Colon (tissue), 2 donors: ENCODE results near the gene TTYH2.
"Not testable (repeated sequence)": the region's sequence is repeated elsewhere in the genome, so short reads cannot be mapped to it uniquely, and the experiment has no call there.

ENCODE experiments used
- FAIRE-seq: peaks from 2 replicates; lab custom pipeline; 2012; peaks lifted over from hg19 to GRCh38; lab: Jason Lieb, UNC
- donor health status: control.
- donor health status: control.

Gene TTYH2

DNA sequence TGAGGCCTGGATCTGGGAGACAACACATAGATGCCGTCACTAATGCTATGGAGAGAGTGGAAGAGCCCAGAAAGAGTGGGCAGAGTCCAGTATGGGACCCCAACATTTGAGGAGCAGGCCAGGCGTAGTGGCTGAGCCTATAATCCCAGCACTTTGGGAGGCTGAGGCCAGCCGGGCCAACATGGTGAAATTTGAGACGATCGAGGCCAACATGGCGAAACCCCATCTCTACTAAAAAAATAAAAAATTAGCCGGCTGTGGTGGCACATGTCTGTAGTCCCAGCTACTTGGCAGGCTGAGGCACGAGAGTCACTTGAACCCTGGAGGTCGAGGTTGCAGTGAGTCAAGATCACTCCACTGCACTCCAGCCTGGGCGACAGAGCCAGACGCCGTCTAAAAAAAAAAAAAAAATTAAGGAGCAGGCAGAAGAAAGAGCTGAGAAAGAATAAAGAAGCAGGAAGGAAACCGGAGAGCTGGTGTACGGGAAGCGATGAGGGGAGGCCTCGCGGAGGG lies 54.7 kb downstream of the TTYH2 start:
- FAIRE-seq: no peak

GRCh38 chr17:74268558-74268957 lies 55.2 kb downstream of the TTYH2 start:
- FAIRE-seq: no peak

DNA sequence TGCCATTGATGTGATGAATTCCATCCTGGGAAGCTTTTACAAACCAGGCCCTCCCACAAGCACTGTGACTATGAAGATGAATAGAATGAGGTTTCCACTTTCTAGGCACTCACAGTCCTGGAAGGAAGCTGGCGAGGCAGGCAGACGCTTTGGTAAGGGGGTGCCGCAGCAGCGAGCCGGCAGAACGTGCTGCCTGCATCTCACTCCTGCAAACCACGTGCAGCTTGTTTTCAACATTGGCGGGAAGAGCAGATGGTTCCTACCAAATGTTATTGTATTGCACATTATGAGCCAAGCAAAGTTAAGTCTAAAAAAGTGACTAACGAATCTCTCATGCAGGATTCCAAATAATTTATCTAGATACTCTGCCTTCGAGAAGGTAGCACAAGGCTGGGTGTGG lies 57.0 kb downstream of the TTYH2 start:
- no peak for FAIRE-seq

DNA sequence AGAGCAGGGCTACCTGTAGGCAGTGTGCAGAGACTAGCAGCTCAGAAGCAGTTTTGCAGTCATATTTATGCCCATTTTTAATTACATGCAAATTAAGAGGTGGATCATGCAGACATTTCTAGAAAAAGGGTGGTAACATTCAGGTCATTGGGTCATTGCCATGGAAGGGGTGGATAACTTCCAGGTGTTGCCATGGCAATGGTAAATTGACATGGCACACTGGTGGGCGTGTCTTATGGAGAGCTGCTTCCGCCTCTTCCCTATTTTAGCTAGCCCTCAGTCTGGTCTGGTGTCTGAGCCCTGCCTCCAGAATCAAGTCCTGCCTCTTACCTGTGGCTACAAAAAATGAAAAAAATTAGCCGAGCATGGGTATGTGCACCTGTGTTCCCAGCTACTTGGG lies 57.9 kb downstream of the TTYH2 start:
- FAIRE-seq: no peak

DNA sequence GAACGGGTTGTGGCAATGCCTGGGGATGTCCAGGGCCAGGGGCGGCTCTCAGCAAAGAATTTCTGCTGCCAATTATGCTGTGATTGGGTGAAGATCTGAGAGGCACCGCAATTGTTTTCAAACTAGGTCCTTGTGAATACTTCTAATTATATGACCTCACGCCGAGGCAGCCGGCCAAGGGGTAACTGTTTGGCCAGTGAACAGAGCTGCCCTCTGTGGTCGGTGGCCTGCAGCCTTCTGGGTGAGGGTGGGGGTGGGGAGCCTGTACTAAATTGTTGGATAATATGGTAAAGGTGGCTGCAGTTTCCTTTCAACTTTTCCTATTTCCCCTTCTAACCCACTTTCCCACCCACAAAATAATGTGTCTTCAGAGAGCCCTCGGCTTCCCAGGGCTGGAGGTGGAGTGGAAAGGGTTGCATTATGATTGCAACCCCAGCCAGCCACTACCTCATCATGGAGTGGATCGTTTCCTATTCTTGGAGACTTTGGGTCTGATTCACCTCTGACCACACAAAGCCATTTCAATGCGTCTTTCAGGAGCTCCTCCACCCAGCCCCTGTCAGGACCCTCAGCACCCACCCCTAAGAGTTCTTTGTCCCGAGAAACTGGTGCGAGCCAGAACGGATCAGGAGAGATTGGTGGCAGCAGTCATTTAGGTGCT lies 58.7 kb downstream of the TTYH2 start:
- no peak for FAIRE-seq

DNA sequence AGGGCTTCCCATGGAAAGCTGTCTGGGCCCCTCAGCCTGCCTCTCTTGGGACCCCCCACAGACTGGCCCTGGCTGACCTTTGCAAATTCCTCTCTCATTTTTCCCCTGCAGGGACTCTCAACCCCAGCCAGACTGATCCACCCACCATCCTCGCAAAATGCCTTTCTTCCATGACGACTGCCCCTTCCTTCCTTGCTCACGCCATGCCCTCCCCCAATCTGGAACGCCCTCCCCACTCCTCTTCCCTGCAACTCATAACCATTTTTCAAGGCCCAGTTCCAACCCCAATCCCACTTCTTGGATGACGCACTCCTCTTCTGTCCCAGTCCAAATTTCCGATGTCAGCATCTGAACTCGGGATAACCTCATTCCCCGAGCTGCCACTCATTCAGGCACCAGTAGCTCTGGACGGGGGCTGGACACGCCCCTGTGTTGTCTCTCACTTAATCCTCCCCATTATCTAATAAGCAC lies 59.4 kb downstream of the TTYH2 start:
- no peak for FAIRE-seq

DNA sequence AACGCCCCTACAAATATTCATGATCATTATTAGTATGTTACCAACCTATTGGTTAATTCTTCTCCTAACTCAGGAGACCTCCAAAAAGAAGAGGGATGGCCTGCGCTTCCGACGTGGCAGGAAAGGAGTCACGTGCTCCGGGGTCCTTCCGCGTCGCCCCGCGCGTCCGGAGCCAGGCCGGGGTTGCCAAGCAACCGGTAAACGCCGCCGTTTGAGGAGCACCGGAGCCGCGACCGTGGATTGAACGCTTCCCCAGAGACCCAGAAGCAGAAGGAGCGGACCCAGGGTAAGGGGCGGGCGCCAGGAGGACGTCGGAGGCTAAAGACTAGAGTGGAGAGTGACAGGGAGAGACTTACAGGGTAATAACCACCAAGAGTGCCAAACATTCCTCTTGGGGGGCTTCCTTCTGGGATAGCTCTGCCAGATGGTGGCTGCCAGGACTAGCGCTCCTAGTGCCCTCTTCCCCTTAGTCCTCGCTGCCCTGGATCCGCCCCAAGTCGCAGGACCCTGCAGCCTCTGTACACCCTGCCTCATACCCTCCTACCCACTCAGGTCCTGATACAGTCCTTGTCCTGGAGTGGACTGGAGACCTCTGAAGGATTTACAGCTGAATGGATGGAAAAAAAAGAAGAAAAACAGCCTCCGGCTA lies 60.8 kb downstream of the TTYH2 start, which contains the start of gene DNAI2:
Gene DNAI2 (plus strand): TSS at position 175 of the 649 bp plus-strand sequence. CDS start 7,584 bp downstream, outside the sequence.
- FAIRE-seq: no peak

GRCh38 chr17:74274709-74275340 lies 61.5 kb downstream of the TTYH2 start:
- FAIRE-seq: no peak

- no peak for FAIRE-seq
Observed at GRCh38 chr17:74276051-74276476, 62.7 kb downstream of the TTYH2 start.

DNA sequence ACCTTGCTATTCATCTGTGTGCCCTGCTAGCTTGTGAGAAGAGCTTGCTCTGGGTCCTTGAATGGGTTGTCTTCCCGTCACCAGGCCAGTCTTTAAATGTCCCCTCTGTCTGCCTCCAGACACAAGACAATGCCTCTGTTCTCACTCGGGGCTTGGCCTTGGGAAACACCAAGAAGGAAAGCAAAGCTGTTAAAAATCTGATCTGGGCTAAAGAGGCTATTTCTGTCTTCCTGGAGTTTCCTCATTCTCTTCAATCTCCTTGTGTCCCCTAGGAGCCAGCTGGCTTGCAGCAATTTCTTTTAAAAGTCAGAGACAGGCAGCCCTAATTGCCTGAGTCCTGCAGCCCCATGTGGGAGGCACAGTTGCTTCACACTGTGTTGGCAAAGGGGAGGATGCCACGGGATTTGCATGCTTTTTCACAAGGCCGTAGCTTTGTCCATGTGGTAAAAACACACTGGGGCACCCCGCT lies 63.2 kb downstream of the TTYH2 start:
- no peak for FAIRE-seq

- FAIRE-seq: no peak
Observed at GRCh38 chr17:74277935-74278334, 64.6 kb downstream of the TTYH2 start.

DNA sequence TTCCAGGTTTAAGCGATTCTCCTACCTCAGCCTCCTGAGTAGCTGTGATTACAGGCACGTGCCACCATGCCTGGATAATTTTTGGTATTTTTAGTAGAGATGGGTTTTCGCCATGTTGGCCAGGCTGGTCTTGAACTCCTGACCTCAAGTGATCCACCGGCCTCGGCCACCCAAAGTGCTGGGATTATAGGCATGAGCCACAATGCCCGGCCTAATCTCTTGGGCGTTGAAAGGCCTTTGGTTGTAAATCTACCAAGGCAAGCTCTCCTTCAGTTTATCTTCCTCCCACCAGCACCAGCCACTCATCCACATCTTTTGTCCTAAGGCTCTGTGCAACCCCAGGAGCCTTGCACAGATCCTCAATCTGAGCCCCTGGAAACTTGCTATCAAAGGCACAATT lies 66.2 kb downstream of the TTYH2 start:
- FAIRE-seq: not testable (repeated sequence)

DNA sequence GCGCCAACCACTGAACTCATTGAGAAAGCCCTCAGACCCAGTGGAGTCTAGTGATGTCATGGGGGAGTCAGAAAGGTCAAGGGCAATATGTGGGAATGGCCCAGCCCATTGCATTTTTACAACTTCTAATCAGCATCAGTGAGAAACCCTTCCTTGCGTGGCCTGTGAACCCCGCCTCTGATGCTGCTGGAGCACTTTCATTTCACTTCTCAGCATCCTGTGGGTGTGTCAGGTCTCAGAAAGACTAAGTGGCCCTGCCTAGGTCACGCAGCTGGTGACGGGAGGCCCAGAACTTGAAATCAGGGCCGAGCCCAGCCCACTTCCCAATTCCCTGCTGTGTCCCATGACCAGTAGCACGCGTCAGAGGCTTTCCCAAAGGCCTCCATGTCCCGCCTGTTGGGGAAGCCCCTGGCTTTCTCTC lies 66.7 kb downstream of the TTYH2 start:
- no peak for FAIRE-seq

DNA sequence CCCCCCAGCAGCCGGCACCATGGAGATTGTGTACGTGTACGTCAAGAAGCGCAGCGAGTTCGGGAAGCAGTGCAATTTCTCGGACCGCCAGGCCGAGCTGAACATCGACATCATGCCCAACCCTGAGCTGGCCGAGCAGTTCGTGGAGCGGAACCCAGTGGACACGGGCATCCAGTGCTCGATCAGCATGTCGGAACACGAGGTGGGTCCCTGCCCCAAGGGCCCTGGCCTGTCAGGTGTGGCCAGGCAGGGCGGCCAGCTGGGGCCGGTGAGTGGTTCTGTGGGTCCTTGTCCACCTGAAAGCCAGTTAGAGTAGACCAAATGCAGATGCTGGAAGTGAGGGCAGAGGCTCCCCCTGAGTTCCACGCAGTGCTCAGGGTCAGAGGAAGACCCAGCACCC lies 68.4 kb downstream of the TTYH2 start:
- FAIRE-seq: no peak

- not testable (repeated sequence) for FAIRE-seq
Observed at GRCh38 chr17:74282274-74282586, 68.9 kb downstream of the TTYH2 start.

DNA sequence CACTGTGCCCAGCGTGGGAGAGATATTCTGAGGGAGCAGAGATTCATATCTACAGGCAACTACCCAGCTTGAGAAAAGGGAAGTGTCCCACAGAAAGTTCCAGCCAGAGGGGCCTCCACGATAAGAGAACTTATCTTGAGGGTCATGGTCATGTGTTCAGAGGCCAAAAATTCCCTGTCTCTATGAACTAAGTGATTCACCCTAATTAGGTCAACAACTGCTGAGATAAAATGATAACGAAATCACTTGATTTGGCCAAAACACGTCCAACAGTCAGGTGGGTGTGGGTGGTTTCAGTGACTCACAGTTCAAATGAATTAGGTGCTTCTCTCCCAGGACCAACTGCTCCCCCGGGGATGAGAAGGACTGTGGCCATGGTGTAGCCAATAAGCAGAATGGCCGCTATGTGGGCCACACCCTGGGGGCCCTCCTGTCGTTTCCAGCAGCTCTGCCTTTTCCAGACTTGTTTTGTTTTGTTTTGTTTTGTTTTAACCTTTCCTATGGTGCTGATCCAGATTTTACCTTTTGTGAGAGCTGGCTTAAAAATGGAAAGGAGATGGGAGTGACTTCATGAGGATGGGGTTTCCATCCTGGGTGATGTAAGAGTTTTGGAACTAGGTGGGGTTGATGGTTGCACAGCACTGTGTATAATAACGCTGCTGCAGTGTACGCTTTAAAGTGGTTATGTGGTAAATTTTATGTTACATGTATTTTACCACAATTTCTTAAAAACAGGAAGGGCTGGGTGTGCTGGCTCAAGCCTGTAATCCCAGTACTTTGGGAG lies 69.4 kb downstream of the TTYH2 start:
- FAIRE-seq: no peak

DNA sequence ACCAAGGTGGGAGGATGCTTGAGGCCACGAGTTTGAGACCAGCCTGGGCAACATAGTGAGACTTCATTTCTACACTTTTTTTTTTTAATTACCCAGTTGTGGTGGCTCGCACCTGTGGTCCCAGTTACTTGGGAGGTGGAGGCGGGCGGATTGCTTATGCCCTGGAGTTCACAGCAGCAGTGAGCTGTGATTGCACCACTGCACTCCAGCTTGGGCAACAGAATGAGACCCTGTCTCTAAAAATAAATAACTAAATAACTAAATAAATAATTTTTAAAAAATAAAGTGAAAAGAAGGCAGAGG lies 70.0 kb downstream of the TTYH2 start:
- no peak for FAIRE-seq

DNA sequence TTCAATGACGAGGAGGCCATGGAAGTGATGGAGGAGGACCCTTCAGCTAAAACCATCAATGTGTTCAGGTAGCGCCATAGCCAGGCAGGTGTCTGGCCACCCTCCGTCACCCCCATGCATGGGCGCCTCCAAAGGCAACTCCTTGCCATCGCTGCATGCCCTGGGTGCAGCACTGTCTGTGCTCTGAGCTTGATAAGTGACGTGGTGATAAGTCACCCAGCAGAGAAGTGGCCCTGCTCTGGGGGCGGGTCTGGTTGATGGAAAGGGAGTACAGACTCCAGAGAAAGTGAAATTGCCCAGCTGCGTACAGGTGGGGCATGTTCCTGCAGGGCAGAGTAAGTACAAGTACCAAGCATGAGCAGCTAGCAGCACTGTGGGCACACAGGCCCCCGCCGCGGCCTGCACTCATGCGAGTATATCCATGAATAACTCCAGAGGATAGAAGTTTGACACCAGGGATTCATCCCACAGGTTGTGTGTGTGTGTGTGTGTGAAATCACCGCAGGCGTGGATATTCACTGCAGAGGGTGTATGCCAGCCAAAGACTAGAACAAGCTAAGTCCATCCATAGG lies 73.7 kb downstream of the TTYH2 start:
- FAIRE-seq: no peak

DNA sequence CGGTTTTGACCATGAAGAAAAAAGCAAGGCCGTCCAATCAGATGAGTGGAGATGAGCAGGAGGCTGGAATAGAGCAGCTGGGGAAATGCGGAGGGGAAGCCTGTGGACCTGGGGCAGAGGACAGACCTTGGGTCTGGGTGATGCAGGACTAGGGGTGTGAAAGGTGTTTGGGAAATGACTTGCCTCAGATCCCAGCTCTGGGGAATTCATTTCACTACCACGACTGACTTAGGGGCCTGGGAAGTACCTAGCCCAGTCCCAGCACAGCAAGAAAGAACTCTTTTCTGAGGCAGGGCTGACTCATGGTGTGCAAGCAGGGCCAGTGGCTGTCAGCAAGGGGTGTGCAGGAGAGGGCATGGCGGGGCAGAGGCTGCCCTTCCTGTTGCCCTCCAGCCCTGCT lies 75.4 kb downstream of the TTYH2 start:
- no peak for FAIRE-seq

DNA sequence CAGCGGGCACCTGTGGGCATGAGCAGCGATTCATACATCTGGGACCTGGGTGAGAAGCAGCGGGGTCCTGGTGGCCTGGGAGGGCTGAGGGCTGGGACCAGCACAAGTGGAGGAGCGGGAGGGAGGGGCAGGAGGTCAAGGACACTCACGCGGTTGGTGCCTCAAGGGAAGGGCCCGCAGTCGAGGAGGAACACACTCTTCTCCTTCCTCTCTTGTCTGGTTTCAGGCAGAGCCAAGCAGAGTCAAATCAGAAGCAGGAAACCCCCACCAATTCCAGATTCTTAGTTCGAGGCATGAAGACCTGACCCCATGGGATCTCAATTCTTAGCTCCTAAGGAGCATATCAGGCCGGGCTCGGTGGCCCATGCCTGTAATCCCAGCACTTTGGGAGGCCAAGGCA lies 76.3 kb downstream of the TTYH2 start:
- FAIRE-seq: no peak

DNA sequence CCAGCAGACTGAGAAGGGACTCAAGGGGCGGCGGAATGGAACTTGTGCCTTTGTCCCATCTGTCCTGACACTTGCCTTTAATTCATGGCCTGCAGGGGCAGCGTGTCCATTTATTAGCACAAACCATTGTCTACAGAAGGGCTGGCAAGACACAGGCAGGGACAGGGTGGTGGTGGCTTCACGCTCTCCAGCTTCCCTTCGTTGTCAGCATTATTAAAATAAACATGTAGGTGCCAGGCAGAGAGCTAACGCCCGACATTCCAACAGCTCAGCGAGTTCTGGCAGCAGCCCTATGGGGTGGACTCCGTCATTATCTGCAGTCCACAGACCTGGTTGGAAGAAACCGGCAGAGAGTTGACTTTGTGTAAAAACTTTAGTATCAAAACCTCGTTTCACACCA lies 77.0 kb downstream of the TTYH2 start:
- no peak for FAIRE-seq

DNA sequence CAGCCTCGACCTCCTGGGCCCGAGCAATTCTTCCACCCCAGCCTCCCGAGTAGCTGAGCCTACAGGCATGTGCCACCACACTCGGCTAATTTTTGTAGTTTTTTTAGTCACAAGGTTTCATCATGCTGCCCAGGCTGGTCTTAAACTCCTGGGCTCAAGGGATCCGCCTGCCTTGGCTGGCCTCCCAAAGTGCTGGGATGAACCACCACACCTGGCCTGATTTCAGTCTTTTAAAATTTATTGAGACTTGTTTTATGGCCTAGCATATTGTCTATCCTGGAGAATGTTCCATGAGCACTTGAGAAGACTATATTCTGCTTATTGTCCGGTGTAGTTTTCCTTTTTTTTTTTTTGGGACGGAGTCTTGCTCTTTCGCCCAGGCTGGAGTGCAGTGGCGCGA lies 79.1 kb downstream of the TTYH2 start:
- FAIRE-seq: no peak
